GM19099 (cell line): ENCODE measurements around the gene AP4E1.

Experiments used
- POLR2A ChIP-seq: IDR thresholded peaks from 3 replicates; pipeline ENCODE4 v1.6.1; 2011; ENCODE audit warnings: low read depth; ENCODE audit not compliant: insufficient read length; ENCODE audit errors: extremely low read depth

Gene AP4E1

DNA sequence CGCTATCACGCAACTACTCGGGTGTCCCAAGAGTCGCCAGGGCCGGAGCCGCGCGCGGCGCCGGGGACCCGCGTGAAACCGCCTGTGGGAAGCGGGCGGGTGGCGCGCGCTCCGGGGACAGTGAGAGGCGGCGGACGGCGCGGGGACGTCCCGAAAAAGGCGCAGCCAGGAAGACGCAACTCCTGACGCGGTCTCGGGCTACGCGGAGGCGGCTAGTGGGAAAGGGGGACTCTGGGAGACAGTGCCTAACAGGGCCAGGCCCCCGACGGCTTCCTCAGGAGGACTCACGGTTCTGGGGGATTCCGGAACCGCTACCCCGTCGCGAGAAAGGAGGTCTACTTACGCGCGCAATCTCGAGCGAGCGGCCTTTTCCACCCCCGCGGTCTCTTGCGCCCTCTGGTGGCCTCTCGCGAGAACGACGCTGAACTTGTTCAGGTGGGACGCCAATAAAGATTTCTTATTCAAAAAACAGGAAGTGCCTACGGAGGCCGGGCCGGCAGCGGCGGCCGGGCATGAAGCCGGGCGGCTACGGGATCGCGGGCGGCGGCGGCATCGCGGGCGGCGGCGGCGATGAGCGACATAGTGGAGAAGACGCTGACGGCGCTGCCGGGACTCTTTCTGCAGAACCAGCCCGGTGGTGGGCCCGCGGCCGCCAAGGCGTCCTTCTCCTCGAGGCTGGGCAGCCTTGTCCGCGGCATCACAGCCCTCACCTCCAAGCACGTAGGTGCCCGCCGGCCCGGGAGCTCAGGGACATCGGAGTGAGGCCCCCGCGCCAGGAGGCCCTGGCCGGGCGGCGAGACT lies at the start of gene AP4E1:
Gene AP4E1, plus strand, starts transcription at position 475 of the 801 bp plus-strand sequence. Its CDS starts 96 bp downstream, at position 571.
- TF ChIP-seq POLR2A: peak; percentile 80

DNA sequence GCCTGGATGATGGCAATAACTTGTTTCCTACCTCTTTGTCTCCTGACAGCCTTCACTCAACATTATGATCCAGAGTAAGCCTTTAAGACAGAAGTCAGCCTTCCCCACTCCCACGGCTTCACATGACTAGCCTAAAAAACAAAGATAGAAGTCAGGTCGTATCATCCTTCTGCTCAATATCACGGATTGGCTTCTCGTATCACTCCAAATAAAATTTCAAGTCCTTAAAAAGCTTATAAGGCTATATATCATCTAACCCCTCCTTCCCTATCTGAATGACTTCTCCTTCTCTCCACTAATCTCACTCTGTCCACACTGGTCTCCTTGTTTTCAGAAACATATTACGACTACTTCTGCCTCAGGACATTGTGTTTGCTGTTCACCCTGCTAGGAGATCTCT lies 47.7 kb upstream of the AP4E1 start:
- no peak for TF ChIP-seq POLR2A

DNA sequence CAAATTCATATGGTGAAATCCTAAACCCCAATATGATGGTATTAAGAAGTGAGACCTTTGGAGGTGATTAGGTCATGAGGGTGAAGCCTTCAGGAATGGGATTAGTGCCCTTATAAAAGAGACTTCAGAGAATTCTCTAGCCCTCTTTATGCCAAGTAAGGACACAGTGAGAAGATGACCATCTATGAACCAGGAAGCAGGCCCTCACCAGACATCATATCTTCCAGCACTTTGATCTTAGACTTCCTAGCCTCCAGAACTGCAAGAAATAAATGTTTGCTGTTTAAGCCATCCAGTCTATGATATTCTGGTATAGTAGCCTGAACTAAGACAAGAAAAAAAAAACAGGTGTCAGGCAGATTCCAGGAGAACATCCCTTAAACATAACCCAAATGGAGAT lies 45.9 kb upstream of the AP4E1 start:
- no peak for TF ChIP-seq POLR2A

DNA sequence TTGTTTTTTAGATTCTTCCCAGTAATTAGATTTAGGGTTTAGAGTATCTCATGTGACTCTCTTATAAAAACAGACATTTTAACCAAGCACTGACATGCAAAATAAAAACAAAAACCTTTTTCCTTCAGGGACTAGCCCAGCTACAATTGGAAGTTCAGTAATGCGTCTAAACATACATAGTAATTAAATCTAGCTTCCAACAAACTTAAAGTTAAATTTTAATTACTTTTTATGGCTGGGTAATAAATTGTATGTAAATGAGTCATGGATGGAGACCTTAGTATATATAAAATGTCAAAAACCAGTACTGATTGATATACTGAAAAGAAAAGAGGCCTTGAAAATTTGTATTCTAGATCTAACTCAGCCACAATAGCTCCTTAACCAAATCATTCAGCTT lies 43.6 kb upstream of the AP4E1 start:
- TF ChIP-seq POLR2A: no peak

DNA sequence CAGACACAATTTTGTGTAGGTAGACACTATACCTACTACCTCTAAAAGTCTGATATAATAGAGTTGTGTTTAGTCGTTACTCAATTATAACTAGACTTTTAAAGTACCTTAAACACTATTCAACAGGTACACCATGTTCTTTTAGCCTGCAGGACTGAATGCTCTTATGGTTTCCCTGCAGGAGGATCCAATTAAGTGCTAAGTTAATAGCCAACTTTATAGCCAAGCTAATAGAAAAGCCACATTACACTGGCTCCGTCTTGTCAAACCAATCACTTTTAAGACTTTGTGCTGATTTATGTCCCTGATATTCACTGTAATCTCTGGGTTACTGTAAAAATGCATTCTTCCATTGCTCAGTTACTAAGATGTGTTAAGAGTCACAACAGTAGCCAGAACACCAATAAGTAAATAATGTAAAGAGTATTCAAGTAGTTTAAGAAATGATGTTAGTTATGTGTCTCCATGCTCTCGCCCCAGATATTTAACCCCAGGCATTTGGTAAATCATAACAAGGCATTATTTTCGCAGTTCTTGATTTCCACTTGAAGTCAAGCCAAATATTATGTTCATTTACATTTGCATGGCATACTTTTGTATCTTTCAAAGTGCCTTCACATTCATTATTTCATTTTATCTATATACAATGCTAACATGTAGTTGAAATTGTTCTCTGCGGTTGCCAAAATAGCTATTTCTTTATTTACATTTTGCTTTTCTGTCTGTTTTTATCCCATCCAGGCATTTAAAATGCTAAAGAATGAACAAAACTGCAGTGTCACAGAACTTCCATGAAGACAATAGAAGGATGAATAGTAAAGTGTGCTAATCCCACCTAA lies 42.7 kb upstream of the AP4E1 start:
- no peak for TF ChIP-seq POLR2A

DNA sequence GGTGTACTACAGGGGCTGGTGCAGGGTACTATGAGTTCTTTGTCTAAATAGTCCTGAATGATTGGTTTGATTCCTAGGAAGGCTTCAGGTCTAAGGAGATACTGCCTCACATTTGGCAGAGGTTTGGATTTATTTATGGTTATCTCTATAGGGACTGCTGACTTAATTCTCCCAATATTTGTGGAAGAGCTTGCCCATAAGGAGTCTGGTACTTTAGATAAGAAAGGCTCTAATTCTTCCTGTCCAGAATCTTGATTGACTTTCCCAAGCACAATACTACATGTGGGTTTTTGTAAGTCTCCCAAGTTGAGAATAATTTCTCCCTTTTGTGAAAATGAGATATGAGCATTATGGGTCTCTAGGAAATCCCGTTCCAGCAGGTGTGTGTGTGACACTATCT lies 36.7 kb upstream of the AP4E1 start:
- TF ChIP-seq POLR2A: no peak

DNA sequence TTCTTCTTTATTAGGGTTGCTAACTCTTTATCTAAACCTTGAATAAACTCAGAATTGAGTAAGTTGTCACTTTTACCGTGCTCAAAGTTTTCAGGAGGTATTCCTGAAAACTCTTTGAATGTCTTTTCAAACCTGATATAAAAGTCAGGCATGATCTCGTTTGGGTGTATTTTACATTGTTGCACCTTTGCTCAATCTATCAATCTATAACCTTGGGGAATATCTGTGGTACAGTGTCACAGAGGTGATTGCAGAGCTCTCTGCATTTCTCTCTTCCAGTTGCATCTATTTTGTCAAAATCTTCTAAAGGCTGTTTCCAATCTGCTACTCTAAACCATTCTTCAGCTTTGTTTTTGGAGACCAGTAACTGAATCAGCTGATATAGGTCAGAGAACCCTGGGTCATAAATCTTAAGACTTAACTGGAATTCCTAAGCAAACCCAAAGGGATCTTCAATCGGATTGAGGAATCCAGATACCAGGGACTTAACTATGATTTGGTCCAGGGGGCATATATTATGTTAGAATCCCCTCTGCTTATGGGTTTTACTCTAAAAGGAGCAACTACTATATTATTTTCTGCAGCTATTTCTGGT lies 35.6 kb upstream of the AP4E1 start:
- no peak for TF ChIP-seq POLR2A

DNA sequence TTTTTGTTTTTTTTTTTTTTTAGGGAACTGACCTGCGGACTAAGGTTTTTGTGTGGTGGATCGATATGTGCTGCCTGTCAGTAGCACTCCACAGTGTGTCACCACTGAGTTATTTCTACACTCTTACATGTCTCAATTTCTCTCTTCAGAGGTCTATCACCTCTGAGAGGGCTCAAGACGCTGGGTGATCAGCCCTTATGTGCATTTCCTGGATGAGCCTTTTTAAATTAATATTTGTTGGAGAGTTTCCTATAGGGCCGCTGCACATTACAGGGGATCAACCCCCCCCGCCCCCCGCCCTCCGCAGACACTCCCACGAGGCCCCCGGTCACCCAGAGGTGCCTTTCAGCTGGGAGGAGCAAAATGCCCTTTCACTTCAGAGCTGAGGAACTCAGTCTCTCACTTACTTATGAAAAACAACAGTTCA lies 34.5 kb upstream of the AP4E1 start:
- no peak for TF ChIP-seq POLR2A

DNA sequence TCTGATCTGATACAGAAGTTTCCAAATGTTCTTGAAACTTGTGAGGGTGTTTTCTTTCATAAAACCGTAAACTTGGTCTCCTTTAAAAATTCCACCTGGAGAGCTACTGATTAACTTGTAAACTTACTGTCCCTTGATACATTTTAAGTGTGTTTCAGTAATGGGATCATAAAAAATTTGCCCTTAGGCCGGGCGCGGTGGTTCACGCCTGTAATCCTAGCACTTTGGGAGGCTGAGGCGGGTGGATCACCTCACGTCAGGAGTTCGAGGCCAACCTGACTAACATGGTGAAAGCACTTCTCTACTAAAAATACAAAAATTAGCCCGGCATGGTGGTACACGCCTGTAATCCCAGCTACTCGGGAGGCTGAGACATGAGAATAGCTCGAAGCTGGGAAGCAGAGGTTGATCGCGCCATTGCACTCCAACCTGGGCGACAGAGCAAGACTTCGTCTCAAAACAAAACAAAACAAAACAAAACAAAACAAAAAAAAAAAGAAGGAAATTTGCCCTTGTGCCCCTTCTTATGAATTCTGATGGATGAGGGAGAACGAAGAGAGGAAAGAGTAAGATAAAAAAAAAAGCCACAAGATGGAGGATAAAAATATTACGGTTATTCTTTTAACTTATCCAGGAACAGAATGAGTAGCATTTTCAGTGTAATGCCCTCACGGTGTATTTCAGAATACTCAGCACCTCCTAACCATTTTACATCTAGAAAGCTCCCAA lies 32.1 kb upstream of the AP4E1 start:
- no peak for TF ChIP-seq POLR2A

DNA sequence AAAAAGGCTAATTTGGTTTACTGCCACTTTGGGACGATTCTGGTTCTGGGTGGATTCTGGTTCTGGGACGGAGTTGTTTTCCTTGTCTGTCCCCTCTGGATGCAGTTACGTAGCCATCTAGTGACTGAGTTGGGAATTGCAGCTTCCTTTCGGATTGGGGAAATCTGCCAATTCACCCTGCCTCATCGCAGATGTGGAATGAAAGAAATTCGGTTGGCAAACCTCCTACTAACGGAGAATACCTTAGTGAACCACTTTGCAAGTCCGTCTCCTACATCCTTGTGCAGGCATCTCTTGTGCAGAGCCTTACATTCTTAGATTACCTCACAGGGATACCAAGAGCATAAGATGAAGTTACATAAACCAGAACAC lies 31.5 kb upstream of the AP4E1 start:
- no peak for TF ChIP-seq POLR2A

DNA sequence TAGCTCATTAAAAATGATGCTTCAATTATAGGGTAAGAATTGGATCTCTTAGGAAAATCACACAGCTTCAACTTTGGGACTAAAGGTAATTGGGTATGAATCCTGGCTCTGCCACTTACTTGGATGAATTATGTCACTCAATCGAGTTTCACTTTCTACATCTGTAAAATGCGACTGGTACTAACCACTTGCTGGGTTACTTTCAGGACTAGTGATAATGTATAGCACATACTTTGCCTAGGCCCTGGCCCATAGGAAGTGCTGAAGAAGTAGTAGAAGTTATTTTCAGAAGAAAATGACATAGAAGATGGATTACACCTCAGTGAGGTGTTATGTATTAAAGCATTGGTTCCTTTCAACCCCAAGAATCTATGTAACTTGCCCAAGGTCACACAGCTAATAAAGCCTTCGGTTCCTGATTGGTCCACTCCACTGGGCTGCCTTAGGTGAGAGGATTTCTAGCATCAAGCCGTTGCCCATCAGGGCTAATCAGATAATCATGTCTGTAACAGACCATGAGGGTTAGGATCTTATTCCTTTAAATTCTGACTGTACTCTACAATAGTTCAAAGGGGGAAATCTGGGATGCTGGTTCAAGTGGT lies 29.4 kb upstream of the AP4E1 start:
- no peak for TF ChIP-seq POLR2A

DNA sequence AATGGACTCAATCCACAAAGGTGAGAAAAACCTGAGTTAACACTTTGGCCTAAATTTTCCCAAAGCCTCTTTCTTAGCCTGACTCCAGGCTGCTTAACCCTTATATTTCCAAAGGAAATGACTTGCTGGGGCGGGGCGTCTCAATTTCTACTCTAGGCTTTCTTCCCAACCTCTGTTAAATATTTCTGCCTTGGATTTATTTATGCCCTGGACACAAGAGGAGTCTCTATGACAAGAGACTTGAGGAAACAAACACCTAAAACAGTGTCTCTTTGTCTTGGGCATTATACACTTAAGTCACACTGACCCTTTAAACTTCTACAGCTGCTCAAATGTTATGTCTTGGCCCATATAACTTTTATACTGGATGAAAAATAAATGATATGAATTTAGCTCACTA lies 28.3 kb upstream of the AP4E1 start:
- TF ChIP-seq POLR2A: no peak

DNA sequence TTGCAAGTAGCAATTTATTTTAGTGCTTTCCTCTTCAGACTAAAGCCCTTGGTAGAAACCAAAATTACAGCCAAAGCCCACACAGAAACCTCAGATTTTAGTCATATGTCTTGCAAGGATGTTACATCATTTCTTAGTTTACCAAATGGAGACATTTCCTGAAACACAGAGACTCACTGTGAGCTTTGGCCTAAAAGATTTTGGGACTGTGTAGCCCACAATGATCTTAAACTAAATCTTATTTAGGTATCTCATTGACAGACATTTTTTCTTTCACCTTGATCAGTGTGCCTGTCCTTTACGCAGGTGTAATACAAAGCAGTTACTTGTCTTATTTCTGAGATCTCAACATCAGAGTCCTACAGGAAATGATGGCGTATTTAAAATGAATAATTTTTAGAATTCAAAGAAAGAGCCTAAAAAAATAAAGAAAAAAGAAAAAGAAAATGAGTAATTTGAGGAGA lies 27.8 kb upstream of the AP4E1 start:
- TF ChIP-seq POLR2A: no peak

DNA sequence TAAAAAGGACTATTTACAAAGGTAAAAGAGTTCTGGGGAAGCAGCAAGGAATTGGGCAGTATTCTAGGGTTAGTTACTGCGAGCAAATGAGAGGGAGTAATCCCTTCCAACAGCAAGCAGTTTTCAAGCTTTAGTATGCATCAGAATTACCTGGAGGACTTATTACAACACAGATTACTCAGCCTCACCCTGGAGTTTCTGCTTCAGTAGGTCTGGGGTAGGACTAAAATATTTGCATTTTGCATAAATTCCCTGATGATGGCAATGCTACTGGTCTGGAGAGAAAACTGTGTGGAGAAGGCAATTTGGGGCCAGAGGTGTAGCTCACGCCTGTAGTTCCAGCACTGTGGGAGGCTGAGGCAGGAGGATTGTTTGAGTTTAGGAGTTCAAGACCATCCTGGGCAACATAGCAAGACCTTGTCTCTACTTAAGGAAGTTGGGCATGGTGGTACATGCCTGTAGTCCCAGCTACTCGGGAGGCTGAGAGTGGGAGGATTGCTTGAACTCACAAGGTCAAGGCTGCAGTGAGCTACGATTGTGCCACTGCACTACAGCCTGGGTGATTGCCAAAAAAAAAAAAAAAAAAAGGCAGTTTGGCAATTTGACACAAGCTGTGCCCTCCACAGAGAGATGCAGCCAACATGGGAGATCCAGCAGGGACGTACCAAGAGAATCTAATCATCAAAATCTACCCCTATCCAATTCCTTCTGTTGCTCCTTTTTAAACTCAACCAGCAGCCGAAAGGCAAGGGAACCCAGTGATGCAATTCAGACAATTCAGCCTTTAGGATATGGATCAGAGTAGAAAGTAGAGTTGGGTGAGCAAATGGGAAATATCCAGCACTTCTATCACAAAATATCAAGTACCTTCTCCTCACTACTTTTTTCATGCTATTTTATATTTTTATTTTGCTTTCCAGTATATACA lies 27.1 kb upstream of the AP4E1 start:
- no peak for TF ChIP-seq POLR2A

DNA sequence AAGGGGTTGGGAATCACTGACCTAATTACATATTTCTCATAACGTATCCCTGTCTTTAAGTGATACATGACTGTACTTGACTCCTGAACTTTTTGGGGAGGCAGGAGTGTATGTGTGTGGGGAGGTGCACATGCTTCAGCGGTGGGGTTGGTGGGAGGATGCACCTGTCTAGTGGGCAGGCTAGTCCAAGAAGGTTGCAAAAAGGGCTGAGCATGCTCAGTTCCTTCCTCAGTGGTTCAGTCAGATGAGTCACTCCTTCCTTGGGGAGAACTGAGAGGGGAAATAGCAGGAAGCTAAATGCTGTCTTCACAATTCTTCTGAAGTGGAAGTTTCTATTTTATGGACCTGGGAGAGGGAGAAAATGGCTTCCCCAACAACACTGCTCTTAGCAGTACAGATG lies 24.6 kb upstream of the AP4E1 start:
- TF ChIP-seq POLR2A: no peak
